GM10266 (cell line): ENCODE results near the gene CYP2J2.
"Not testable (repeated sequence)": the region's sequence is repeated elsewhere in the genome, so short reads cannot be mapped to it uniquely, and the experiment has no call there.

ENCODE experiments used
- DNase-seq: peaks from one replicate; pipeline ENCODE4 v3.0.0; 2012; ENCODE audit errors: extremely low spot score
- TF ChIP-seq, protein P1 (sequence below): IDR thresholded peaks from 2 replicates; pipeline ENCODE4 v1.5.1; 2012; ENCODE audit warnings: mild to moderate bottlenecking, low read depth; ENCODE audit not compliant: control insufficient read depth, insufficient read depth; ENCODE audit errors: missing control alignments

The CYP2J2 gene

DNA sequence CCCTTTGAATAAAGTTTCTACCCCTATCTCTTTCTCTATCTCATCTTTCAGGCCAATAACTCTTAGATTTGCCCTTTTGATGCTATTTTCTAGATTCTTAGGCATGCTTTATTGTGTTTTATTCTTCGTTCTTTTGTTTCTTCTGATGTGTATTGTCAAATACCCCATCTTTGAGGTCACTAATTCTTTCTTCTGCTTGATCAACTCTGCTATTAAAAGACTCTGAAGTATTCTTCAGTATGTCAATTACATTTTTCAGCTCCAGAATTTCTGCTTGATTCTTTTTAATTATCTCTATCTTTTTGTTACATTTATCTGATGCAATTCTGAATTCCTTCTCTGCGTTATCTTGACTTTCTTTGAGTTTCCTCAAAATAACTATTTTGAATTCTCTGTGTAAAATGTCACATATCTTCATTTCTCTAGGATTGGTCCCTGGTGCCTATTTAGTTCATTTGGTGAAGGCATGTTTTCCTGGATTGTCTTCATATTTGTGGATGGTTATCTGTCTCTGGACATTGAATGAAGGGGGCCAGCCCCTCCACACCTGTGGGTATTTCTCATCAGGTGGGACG lies 11.2 kb upstream of the CYP2J2 start:
- DNase-seq: no peak
- TF ChIP-seq, protein P1, sequence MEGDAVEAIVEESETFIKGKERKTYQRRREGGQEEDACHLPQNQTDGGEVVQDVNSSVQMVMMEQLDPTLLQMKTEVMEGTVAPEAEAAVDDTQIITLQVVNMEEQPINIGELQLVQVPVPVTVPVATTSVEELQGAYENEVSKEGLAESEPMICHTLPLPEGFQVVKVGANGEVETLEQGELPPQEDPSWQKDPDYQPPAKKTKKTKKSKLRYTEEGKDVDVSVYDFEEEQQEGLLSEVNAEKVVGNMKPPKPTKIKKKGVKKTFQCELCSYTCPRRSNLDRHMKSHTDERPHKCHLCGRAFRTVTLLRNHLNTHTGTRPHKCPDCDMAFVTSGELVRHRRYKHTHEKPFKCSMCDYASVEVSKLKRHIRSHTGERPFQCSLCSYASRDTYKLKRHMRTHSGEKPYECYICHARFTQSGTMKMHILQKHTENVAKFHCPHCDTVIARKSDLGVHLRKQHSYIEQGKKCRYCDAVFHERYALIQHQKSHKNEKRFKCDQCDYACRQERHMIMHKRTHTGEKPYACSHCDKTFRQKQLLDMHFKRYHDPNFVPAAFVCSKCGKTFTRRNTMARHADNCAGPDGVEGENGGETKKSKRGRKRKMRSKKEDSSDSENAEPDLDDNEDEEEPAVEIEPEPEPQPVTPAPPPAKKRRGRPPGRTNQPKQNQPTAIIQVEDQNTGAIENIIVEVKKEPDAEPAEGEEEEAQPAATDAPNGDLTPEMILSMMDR: no peak

DNA sequence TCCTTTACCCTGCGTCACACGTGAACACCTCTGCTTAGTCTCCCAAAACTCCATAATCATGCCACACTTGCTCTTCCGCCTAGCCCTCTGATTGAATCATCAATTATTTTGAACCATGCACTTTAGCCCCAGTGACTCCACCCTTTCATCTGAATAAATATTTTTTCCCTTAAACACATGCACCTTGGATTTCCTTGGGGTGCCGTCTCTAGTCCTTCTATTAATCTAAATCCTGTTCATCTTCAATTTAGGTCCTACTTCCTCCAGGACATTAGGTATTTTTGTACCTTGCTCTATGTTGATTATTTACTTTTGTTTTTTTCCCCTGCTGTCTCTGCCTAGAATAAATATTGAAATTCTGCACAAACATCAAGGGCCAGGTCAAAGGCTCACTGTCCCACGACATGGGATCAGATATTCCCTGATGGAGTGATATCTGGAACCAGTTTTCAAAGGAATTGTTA lies 9.8 kb upstream of the CYP2J2 start:
- TF ChIP-seq, protein P1: no peak
- no peak for DNase-seq

DNA sequence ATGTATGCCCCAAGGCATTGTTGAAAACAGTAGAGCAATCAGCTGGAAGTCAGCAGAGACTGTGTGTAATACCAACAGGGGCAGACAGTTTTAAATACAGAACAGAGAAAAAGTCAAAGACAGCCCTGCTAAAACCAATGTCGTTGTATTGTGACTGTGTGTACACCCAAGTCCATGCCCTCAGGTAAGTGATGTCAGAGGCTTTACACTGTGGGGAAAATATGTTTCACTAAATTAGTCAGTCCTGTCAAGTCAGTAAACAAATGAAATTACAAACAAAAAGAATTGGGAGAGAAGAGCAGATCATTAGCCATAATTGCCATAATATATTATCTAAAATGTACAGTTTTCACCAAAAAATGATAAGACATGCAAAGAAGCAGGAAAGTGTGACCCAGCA lies 2.4 kb upstream of the CYP2J2 start:
- TF ChIP-seq, protein P1: no peak

DNA sequence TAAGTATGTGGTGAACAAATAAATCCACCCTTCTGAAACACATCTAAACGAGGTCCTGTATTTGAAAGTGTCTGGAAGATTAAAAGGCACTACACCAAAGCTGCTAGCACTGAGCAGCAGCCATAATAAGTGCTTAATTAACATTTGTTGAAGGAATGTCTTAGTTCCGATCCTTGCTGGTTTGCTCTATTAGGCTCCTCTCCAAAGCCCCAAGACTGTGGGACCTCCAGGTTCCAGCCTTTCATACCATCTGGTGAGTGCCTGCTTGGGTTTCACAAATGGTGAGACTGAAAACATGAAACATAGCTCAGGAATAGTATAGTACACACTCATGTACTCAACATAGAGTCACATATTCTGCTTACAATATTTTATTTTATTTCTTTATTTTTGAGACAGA lies 640 bp upstream of the CYP2J2 start:
- DNase-seq: no peak
- TF ChIP-seq, protein P1: no peak

More for the DNA sequence above, 2.4 kb upstream of the CYP2J2 start:
- no peak for DNase-seq

DNA sequence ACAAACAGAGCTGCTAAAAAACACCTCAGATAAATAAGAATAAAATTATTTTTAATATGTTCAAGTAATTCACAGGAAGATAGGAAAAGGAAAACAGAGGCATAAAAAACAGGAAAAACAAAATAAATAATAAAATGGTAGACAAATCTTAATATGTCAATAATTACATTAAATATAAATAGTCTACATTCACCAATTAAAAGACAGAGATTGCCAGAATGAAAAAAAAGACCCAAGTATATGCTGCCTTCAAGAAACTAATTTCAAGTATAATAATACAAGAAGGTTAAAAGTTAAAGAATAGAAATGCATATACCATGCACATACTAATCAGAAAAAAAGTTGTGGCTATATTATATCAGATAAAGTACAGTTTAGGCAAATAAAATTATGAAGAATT lies 1.9 kb downstream of the CYP2J2 start:
- DNase-seq: no peak
- TF ChIP-seq, protein P1: no peak

DNA sequence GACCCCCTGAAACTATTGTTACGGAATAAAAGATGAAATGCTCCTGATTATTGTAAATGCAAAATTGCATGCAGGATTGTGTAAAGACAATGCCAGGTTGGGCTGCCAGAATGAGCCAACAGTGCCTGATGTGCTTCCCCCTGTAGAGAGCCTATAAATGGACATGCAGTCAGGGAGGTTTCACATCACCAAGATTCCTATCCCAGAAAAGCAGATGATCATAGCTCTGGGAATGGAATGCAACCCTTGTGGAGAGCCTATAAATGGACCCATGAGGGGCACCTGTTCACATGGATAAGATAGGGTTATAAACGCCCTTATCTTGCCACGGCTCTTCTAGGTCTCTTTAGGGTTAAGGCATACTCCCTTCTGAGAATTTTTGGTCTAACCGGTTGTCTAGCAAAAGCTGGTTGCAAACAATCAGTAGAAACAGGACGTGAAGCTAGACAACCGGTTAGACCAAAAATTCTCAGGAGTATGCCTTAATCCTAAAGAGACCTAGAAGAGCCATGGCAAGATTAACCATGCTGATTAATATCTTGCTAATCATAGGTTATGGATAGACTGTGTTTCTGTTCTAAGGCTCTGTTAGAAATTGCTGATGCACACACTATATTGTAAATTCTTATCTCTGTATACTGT lies 5.2 kb downstream of the CYP2J2 start:
- DNase-seq: not testable (repeated sequence)

DNA sequence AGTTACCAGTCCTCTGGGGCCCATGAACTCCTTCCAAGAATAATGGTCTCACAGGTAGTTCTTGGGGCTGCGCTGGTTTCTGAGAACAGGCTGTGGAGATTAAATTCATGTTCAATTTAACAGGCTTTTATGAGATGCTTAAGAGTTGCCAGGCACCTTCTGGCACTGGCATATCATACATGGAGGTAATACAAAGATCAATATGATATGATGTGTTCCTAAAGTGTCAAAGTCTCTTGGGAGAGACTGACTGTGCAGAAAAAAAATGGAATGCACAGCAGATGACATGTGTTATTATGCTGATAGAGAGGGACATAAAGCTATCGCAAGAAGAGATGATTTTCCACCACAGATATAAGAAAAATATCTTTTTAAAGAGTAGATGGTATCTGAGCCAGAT lies 6.8 kb downstream of the CYP2J2 start:
- no peak for DNase-seq
- TF ChIP-seq, protein P1: no peak

DNA sequence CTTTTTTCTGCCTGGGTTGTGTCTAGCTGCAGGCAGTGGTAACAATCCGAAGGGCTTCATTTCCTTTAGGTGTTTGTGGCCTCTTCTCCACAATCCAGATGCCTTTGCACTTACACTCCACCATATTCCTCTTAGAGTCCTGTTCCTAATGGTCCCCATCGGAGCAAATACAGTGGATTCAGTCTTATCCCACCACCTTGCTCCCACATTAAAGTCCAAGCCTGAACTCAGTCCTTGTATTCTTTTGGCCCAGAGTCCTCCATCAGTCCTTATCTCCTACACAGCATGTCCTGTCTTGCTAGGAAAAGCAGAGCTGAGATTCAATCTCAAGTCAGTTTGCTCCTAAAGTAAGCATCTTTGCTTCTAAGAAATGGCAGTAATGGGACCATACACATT lies 8.8 kb downstream of the CYP2J2 start:
- TF ChIP-seq, protein P1: no peak
- no peak for DNase-seq
